Posterior vena cava (tissue), 2 donors: ENCODE results near the gene TSSC4. TPM values are rescaled to one million over a fixed set of nuclear protein-coding genes. Genes with fewer than 3 reads are reported as not detected.

Source experiments
- DNase-seq: peaks from one replicate; pipeline ENCODE4 v3.0.0-alpha.2; 2020; ENCODE audit warnings: low spot score
- intact Hi-C, 2 donors: fragments of 100-400 bp; cut with DNase I; formaldehyde crosslinking; loops; one replicate each; pipeline versions ENCODE4 v1.14.1 to v1.14.2; 2022 to 2023
- total RNA-seq, 2 donors: library from RNA; stranded (reverse); fragmentation: NEBNext Ultra II Directional; extraction: Animal tissue kit (Norgen Biotek cat#: 25700); gene quantifications; one replicate each; pipeline ENCODE4 v1.2.1, GENCODE V29; 2021
- donor health status: DM: yes; HTN: yes; CAD: no.
- donor health status: DM: yes; HTN: yes; CAD: no.

The TSSC4 gene
- total RNA-seq, 2 donors from 2014 or later, result 47.4 to 49.6 TPM

GRCh38 chr11:2367266-2368160, 33.0 kb upstream of the TSSC4 start:
- peak; percentile 73 for DNase-seq
- intact Hi-C loops, result no loop called here

- intact Hi-C loops, result no loop called here
- DNase-seq, result peak; percentile 67
These were observed 32.2 kb upstream of the TSSC4 start for GRCh38 chr11:2368178-2368850.

- DNase-seq, result peak; percentile 35
- intact Hi-C loops, result no loop called here
These were observed 31.7 kb upstream of the TSSC4 start for GRCh38 chr11:2368851-2369180.

GRCh38 chr11:2369320-2369719, 31.2 kb upstream of the TSSC4 start:
- intact Hi-C loops, result no loop called here
- DNase-seq, result peak; percentile 56

GRCh38 chr11:2369896-2370295, 30.7 kb upstream of the TSSC4 start:
- intact Hi-C loops, result no loop called here
- DNase-seq, result peak; percentile 73

GRCh38 chr11:2374456-2375201, 25.9 kb upstream of the TSSC4 start:
- DNase-seq, result peak; percentile 73
- intact Hi-C loops, result no loop called here

GRCh38 chr11:2375341-2375853, 25.2 kb upstream of the TSSC4 start:
- DNase-seq, result peak; percentile 66
- intact Hi-C loops, result no loop called here

- peak; percentile 59 for DNase-seq
- intact Hi-C loops, result no loop called here
These were observed 24.5 kb upstream of the TSSC4 start for GRCh38 chr11:2375964-2376551.

GRCh38 chr11:2376751-2377451, 23.6 kb upstream of the TSSC4 start, which contains the start of gene CD81:
Gene CD81 (plus strand): TSS chr11:2377310. CDS start chr11:2377550, 240 bp downstream.
- peak; percentile 87 for DNase-seq
- intact Hi-C loops, result no loop called here

GRCh38 chr11:2377511-2378443, 22.8 kb upstream of the TSSC4 start:
- DNase-seq, result peak; percentile 90
- intact Hi-C loops, result no loop called here

GRCh38 chr11:2378527-2379210, 21.9 kb upstream of the TSSC4 start:
- DNase-seq, result no peak
- intact Hi-C loops, result no loop called here

GRCh38 chr11:2379466-2380174, 20.9 kb upstream of the TSSC4 start:
- no peak for DNase-seq
- intact Hi-C loops, result loop anchor here in 1 of 2 donors (5.0 kb wide), 1 partner anchor 67 kb away; no protein-coding TSS in a partner anchor

GRCh38 chr11:2380396-2380795, 20.2 kb upstream of the TSSC4 start:
- no peak for DNase-seq

GRCh38 chr11:2380807-2381350, 19.7 kb upstream of the TSSC4 start:
- intact Hi-C loops, result loop anchor here in 1 of 2 donors (5.0 kb wide), 1 partner anchor 69 kb away; no protein-coding TSS in a partner anchor
- DNase-seq, result peak; percentile 95

More at GRCh38 chr11:2380396-2380795, 20.2 kb upstream of the TSSC4 start:
- intact Hi-C loops, result loop anchor here in 1 of 2 donors (5.0 kb wide), 1 partner anchor 68 kb away; no protein-coding TSS in a partner anchor

GRCh38 chr11:2381494-2382128, 18.9 kb upstream of the TSSC4 start:
- intact Hi-C loops, result loop anchor here in 1 of 2 donors (5.0 kb wide), 1 partner anchor 69 kb away; no protein-coding TSS in a partner anchor
- DNase-seq, result no peak
